Esophagus muscularis mucosa (tissue), 4 donors: Measurements from ENCODE around the gene XNDC1N.

Source experiments
- EP300 ChIP-seq: sonication (generic); formaldehyde crosslinking; IDR thresholded peaks from one replicate; pipeline ENCODE4 v1.6.1; 2017; ENCODE audit warnings: antibody characterized with exemption
- POLR2A ChIP-seq: fragments of 450-650 bp; IDR thresholded peaks from one replicate; pipeline ENCODE4 v1.6.1; 2017; ENCODE audit warnings: antibody characterized with exemption, moderate library complexity, mild to moderate bottlenecking, low read depth
- POLR2AphosphoS5 ChIP-seq, 2 donors: sonication (generic); formaldehyde crosslinking; IDR thresholded peaks; one replicate each; pipeline ENCODE4 v1.6.1; 2017; ENCODE audit warnings: antibody characterized with exemption in 2 of 2
- TF ChIP-seq, protein P1 (sequence below), 3 experiments: fragments of 200-600 bp in 2 of 3; fragments of 450-650 bp in 1 of 3; sonication (generic) in 2 of 3; IDR thresholded peaks; one replicate each; pipeline ENCODE4 v1.5.1; 2017 to 2019; ENCODE audit warnings: antibody characterized with exemption in 3 of 3, mild to moderate bottlenecking in 2 of 3, moderate library complexity in 1 of 3

GRCh38 chr11:71914617-71915189, 13.7 kb downstream of the XNDC1N start:
- TF ChIP-seq, protein P1, sequence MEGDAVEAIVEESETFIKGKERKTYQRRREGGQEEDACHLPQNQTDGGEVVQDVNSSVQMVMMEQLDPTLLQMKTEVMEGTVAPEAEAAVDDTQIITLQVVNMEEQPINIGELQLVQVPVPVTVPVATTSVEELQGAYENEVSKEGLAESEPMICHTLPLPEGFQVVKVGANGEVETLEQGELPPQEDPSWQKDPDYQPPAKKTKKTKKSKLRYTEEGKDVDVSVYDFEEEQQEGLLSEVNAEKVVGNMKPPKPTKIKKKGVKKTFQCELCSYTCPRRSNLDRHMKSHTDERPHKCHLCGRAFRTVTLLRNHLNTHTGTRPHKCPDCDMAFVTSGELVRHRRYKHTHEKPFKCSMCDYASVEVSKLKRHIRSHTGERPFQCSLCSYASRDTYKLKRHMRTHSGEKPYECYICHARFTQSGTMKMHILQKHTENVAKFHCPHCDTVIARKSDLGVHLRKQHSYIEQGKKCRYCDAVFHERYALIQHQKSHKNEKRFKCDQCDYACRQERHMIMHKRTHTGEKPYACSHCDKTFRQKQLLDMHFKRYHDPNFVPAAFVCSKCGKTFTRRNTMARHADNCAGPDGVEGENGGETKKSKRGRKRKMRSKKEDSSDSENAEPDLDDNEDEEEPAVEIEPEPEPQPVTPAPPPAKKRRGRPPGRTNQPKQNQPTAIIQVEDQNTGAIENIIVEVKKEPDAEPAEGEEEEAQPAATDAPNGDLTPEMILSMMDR (IDR thresholded peaks at IDR 0.05) = no peak
- TF ChIP-seq EP300 (no peak), POLR2AphosphoS5 (IDR thresholded peaks at IDR 0.05) (no peak), POLR2A (no peak)
